ENCODE results near the gene KIF1A. TPM values are rescaled to one million over a fixed set of nuclear protein-coding genes. Genes with fewer than 3 reads are reported as not detected.
A peak's percentile ranks its signal among the peaks of the same experiment; 100 is the strongest.

Gene KIF1A
- total and polyA plus RNA-seq, 2 of the 13 experiments (the other 11 are each of a cell fraction or from before 2014, with no cell fraction given): 0.01 TPM; not detected in 1

GRCh38 chr2:240832205-240832727 lies 12.2 kb upstream of the KIF1A start (continued):
- TF ChIP-seq ATF7-NPFF (CRISPR knock-in tag; IDR thresholded peaks at IDR 0.05; ENCODE audit: low read depth) (no peak), ONECUT2 (CRISPR knock-in tag; IDR thresholded peaks at IDR 0.05) (no peak), NONO (IDR thresholded peaks at IDR 0.05) (no peak), NONO (CRISPR knock-in tag; conservative IDR thresholded peaks at IDR 0.05) (no peak), HIVEP1 (CRISPR knock-in tag; IDR thresholded peaks at IDR 0.05) (no peak), RCOR2 (CRISPR knock-in tag; IDR thresholded peaks at IDR 0.05) (no peak), ARNT (IDR thresholded peaks at IDR 0.05) (no peak), FOXM1 (CRISPR knock-in tag; IDR thresholded peaks at IDR 0.05) (no peak), NR2F2 (IDR thresholded peaks at IDR 0.05; ENCODE audit: borderline replicate concordance, low read depth) (no peak), SMC3 (IDR thresholded peaks at IDR 0.05; ENCODE audit: low read length) (no peak), ZSCAN12 (CRISPR knock-in tag; IDR thresholded peaks at IDR 0.05) (no peak), ZGPAT (CRISPR knock-in tag; IDR thresholded peaks at IDR 0.05) (no peak), ZNF350 (CRISPR knock-in tag; IDR thresholded peaks at IDR 0.05; ENCODE audit: borderline replicate concordance, low read depth) (no peak), PLRG1 (conservative IDR thresholded peaks at IDR 0.05) (no peak), DR1 (CRISPR knock-in tag; IDR thresholded peaks at IDR 0.05) (no peak), DPF2 (CRISPR knock-in tag; IDR thresholded peaks at IDR 0.05; ENCODE audit: borderline replicate concordance, low read depth) (no peak), ZNF230 (CRISPR knock-in tag; IDR thresholded peaks at IDR 0.05) (no peak), ZFP1 (CRISPR knock-in tag; IDR thresholded peaks at IDR 0.05) (no peak), NR2F6 (IDR thresholded peaks at IDR 0.05) (no peak), NR2F6 (CRISPR knock-in tag; IDR thresholded peaks at IDR 0.05) (no peak), MEIS1 (CRISPR knock-in tag; IDR thresholded peaks at IDR 0.05; ENCODE audit: borderline replicate concordance) (no peak), ZNF576 (CRISPR knock-in tag; IDR thresholded peaks at IDR 0.05) (no peak), DNMT1 (CRISPR knock-in tag; IDR thresholded peaks at IDR 0.05) (no peak), THYN1 (CRISPR knock-in tag; IDR thresholded peaks at IDR 0.05; ENCODE audit: borderline replicate concordance, low read depth) (no peak), ZNF687 (CRISPR knock-in tag; IDR thresholded peaks at IDR 0.05) (peak; percentile 42; the same call in 1 of the 2 replicates), MXD4 (CRISPR knock-in tag; IDR thresholded peaks at IDR 0.05) (no peak), KMT2B (CRISPR knock-in tag; IDR thresholded peaks at IDR 0.05) (no peak), FOXO4 (CRISPR knock-in tag; conservative IDR thresholded peaks at IDR 0.05) (no peak)
